Fibroblast of peridontal ligament (primary cell): ENCODE measurements around the gene TMEM131L.
A peak's percentile ranks its signal among the peaks of the same experiment; 100 is the strongest.

ENCODE experiments used
- DNase-seq: peaks from one replicate; pipeline ENCODE4 v3.0.0-alpha.2; 2010; ENCODE audit errors: extremely low read depth

TMEM131L gene

DNA sequence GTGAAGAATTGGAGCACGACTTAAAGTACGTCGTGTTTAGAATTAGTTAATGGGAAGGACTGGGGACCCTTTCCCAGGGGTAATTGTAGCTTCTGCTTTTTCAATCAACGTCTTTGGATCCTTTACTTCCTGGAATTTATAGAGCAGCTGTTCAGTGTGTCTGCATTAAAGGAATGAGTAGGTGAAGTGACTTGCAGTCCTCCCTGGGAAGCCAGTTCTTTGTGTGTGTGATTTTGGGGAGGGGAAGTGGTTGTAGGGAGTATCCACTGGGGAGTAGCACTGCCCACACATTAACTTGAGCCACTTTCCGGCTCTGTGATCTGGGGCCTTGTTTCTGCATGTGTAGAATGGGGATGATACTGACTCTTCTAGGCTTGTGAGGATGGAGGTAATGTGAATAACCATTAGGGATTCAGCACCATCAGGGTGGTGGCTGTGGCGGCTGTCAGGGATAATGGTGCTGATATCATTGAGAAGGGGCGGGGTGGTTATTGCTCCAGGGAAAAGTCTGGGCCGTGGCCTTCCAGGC, 54.7 kb downstream of the TMEM131L start:
- DNase-seq: no peak

DNA sequence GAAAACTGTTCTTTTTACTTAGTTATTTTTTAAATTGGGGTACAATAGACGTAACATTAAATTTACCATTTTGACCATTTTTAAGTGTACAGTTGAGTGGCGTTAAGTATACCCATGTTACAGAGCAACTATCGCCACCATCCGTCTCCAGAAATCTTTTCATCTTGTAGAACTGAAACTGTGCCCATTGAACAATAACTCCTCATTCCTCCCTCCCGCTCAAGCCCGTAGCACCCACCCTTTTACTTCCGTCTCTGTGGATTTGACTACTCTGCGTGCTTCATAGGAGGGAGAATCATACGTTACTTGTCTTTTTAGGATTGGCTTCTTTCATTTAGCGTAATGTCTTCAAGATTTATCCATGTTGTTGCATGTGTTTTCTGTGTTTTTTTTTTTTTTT, 55.3 kb downstream of the TMEM131L start:
- no peak for DNase-seq

DNA sequence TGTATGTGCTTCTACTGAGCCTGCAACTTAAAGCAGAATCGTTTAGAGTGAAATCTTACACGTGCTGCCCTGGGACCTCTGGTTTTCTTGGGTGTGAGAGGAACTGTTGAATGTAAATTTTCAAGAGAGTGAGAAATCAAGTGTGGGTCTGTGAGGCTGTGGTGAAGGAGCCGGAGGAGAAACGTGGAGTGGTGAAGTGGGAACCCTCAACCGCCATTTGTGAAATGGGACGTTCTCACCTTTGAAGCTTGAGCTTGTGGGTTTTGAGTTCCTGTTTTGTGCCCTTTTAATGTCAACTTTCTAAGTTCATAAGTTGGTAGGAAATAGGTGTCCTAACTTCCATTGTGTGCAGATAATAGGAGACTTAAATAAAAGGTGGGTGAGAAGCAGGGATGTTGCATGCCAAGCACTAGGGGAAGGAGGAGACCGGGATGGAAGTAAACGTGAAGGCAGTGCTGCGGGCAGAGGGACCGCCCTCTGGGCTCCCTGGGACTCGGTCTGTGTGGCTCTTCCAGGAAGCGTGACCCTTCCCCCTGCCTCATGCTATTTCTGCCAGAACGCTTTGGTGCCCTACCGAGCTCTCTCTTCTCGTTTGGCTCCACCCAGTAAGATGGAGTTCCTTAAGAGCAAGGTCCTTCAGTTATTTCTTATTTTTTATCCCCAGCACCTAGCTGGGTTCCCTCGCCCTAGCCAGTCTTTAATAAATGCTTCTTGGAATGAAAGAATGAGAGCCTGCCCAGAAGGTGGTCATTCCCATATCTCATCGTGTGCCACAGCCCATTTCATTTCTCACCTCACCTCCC, 56.0 kb downstream of the TMEM131L start:
- no peak for DNase-seq

DNA sequence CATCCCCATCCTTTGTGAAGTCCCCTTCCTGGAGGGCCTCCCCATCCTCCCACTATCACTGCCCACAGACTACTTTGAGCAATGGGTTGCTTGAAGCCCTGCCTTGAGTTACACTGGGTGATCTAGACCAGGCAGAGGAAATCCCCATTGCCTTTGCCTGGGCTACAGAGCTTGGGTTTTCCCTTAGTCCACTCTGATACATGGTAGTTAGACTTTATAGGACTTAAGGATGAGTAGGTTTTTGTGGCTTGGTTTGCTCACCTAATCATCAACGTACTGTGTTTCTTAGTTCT, 56.6 kb downstream of the TMEM131L start:
- DNase-seq: no peak

DNA sequence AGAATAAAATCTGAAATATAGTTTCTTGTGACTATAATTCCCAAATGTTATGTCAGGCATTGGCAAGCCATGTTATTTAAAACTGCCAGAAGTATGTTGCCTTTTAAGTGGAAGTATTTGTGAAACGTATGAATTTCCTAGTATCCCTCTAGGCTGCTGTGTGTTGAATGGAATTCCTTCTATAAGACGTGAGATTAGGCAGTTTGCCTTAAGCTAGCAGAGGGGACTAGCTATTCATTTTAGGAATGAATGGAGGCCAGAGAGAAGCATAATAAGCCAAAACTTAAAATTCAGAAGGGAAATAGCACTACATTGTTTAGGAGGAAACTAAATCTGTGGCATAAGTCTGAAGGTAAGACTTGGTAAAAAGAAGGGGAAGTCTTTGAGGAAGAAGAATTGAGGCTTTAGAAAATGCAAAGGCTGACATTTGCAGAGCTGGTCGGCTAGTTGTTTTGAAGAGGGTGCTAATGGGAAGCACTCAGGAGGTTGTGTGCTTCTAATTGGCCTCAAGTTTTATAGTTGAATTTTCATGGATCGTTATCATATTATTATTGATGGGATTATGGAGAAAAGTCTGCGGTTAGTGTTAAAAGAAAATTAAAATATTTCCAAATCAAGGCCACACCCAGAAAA, 57.1 kb downstream of the TMEM131L start:
- DNase-seq: no peak

DNA sequence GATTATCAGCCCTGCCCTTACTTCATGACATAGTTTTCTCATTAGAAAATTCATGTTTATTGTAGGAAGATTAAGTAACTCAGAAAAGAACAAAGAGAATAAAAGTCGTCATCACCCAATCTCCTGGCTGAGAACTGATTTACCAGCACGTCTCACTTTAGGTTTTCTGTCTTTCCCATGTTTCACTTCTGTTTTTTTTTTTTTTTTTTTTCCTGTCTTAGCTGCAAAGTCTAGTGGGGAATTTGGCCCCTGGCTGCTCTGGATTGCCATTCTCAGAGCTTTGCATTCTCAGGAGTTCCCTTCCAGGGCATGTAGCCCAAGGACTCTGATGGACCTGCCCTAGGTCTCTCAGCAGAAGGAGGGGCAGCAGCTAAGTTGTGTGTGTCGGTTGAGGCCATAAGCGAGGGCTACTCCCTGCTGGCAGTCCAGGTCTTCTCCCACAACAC, 57.8 kb downstream of the TMEM131L start:
- no peak for DNase-seq

DNA sequence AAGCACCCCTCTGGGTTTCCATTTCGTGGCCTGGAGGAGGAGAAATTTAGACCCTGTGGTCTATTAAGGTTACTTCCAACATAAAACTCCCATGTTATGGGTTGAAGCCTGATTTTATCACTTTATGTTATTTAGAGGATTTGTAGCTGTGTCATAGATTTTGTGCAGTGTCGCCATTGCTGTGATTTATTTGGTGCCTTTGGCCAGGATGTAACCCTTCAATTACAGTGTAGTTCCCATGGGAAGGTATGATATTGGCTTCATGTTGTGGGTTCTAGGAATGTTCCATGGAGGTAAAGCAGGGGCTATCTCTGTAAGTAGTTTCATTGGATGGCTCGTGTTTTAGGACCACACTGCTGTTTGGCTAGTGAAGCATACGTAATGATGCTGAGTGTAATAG, 58.5 kb downstream of the TMEM131L start:
- no peak for DNase-seq

DNA sequence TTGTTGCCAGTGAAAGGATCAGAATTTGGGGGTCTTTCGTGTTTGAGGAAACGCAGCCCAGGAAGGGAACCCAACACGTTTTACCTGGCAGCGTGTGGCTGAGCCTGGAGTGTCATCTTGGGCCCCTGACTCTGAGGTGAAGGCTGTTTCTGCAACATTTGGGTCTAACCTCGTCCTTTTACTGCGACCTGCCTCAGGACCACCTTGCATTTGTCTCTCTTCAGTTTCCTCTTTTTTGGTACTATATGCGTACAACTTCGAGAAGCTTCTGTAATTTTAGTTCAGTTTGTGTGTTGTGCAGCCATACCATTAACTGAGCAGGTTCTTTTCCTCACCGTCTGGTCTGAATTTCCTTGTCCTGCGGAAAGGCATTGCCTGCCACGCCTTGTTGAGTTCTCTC, 61.5 kb downstream of the TMEM131L start:
- no peak for DNase-seq

DNA sequence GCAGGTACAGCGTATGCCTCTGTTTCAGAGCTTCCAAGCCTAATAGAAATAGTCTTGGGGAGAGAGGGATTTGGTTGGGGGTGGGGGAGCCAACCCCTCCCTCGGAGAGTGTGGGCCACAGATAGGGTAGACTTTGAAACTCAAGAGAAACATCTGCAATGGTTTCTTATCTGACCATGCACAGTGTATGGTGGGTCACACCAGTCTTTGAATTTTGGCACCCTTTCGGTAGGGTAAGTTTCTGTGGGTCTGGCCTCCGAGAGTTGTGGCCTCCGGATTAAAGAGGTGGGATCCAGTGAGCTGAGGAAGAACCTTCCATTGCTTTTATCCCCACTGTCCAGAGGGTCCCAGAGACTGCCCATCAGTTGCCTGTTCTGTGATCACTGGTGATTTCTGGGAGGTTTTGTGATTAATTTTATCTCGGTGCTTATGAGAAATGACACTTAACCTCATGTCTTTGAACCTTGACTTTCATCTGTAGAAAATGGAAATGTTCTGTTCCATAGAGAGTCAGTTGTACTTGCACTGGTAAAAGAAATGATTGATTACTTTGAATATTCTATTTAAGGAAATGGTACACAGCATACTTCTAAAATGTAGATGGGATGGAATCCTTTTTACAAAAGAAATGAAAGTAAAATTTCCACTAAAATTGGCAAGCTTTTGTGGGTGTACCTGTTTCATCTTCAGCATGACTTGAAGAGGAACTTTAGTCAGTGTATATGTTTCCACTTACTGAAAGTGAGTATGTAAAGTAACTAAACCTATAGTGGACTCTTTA, 62.7 kb downstream of the TMEM131L start:
- DNase-seq: no peak

DNA sequence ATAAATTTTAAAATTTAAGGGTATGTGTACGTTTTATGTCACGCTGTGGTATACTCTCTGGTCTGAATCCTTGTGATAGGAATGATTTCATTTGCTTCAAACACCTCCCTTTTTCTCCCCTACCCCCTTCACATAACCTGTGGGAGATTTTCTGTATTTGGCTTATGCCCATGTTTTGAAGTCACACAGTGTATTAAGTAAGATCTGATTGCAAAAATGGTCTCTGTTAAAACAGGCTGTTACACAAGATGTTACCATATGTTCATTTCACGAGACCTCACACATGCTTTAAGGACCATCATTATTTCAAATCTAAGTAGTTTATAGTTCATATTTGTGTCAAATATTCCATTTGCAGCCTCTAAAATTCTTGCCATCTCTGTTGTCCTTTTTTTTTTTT, 63.5 kb downstream of the TMEM131L start:
- peak; percentile 56 for DNase-seq

DNA sequence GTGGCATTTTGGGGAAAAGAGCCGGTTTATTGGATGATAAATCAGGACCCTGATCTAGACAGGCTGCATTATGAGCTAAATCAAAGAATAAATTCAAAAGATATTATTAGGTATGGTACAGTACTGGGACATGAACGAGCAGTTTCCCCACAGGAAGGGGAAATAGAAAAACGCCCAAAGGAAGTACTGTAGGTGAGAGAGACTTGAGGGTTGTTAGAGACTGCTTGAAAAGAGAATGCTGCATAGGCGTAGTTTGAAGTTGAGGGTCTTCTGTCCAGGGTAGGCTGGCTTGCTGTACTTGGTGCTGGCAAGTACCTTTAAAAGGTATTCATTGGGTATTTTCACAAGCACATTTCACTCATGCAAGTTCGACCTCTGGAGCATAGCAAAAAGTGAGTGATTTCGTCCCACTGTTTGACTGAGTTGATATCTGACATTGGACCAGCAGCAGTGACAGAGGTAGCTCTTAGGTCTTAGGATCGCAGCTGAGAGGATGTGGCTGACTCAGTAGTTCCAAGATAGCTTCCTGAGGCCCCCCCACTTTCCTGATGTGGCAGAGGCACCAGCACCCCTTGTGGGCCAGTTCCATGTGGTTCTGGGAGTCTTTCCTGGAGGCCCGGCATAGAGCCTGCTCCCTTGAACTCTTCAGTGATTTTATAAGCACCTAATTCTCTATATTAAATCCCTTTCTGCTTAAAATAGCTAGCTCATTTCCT, 64.3 kb downstream of the TMEM131L start:
- no peak for DNase-seq

DNA sequence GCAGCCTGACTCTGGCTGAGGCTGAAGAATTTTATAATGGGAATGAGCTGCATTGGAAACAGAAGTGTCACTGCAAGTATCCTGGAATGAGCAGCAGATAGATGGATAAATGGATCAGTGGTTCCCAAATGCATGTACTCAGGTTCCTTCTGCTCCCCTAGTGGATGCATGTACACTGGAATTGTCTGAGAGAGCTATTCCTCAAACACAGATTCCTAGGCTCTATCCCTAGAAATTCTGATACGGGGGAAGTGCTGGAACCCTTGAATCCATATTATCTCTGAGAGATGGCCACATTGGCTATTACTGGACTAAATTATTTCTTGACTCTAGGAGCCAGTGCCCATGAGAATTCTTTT, 64.8 kb downstream of the TMEM131L start:
- DNase-seq: no peak

DNA sequence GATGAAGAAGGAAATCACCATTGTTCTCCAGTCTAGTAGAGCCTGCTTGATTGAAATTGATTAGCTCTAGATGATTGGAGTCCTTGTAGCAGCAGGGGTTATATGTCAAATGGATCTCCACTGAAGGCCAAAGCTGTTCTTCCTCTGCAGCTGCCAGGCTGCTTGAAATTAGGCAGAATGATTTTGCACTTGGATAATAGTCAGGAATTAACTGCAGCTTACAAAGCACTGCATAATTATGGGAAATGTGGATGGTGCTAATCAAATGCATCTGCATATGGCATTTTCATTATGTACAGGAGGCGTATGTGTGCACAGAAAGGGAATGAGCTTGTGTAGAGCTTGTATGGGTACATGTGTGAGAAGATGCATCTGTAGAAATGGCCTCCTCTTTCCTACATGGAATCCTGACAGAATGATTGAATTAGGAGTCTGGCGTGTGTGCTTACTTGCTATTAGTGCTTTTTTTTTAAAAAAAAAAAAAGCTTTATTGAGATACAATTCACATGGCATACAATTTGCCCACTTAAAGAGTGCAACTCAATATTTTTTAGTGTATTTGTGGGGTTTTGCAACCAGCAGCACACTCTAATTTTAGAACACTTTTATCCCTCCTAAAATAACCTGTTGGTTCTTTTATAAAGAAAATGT, 65.9 kb downstream of the TMEM131L start:
- DNase-seq: no peak

DNA sequence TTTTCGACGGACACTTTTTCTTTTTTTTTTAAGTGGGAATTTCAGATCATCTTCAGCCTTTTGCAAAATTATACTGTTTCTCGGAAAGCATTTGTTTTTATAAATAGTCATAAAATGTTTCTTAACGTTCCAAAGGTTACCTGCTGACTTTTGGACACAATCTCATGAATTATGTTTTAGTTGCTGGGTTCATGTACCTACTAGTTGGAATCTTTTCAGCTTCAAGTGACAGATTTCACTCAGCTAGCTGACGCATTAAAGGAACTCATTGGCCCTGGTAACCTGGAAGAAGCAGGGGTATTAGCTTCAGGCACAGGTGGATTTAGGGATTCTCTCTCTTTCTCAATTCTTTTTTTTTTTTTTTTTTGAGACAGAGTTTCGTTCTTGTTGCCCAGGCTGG, 66.5 kb downstream of the TMEM131L start:
- no peak for DNase-seq

DNA sequence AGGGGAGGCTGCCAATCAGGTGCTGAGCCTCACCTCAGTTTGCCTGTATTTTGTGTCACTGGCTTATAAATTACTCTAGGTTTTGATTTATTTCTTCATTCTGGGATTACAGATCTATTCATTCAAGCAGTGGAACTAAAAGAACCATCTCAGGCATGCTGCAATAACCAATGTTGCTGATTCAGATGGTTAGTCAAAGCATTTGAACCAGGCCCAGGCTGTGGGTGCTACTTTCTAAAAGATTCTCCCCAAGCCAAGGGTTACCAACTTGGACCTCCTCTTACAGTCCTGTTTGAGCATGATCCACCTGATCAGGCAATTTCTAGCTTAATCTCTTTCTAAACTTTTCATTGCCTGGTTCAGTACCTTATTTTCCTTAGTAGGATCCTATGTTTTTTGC, 67.2 kb downstream of the TMEM131L start:
- DNase-seq: peak; percentile 52

DNA sequence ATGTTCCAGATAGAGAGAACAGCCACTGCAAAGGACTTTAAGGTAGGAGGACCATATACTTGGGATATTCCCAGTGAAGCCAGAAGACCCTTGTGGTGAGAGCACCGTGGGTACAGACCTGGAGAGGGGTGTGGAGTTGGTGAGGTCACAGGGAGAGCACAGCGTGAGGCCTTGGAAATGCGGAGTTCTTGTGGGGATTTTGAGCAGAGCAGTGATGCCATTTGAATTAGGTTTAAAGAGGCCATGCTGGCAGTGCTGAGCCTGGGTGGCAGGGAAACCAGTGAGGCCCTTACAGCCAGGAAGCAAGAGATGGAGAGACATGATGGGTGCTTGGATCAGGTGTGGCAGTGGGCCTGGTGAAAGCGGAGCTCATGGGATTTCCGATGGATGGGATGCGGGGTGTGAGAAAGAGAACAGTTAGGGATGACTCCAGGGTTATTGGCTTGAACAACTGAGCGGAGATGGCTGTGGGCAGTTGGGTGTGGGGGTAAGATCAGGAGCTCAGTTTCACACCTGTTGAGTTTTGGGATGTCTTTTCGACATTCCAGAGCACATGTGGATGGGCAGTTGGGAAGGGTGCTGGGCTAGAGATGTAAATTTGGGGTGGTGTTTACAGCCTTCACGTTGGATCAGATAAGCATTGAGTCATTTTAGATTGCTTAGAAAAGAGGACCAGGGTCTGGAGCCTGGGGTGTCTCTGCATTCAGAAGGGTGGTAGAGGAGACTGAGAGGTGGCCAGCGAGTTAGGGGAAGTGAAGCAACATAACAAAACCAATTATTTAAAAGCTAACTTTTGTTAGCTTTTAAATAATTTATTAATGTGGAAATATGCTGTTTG, 68.9 kb downstream of the TMEM131L start:
- no peak for DNase-seq

DNA sequence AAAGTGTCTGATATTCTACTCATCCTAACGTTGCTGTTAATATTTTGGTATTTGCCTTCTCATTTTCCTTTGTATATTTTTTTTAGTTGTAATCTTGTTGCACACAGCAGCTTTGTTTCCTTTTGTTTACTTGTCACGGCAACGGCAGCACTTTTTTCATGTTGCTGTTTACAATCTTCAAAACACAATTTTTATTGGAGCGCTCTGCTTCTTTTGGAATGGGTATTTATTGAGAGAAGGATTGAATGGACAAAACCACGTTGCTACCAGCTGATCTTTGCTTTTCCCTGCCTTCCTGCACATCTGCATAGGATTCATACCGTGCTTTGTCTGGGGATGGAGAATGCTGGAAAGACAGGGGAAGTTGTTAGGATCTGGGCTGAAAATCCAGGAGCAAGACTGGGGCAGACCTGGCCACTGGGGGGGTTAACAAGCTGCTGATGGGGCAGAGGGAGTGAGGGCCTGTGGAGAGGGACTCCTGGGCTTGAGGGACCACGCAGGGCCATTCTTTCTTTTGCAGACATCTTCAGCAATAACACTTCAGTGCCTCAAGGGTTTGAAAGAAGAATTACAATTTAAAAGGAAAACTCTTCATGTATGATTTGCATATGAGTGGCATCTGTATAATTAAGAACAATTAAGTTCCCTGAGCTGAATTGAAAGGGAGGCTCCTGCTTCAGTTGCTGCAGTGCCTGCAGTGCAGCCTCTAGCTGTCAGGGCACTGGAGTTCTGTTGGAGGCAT, 69.8 kb downstream of the TMEM131L start:
- DNase-seq: no peak

DNA sequence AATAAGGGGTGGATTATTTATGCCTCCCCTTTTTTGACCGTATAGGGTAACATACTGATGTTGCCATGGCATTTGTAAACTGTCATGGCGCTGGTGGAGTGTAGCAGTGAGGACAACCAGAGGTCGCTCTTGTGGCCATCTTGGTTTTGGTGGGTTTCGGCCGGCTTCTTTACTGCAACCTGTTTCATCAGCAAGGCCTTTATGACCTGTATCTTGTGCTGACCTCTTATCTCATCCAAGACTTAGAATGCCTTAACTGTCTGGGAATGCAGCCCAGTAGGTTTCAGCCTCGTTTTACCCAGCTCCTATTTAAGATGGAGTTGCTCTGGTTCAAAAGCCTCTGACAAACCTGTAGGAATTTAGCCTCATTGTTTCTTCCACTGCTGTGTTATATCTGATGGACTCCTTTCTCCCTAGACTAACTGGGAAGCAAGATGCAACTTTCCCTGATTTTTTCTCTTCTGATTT, 71.4 kb downstream of the TMEM131L start:
- no peak for DNase-seq

DNA sequence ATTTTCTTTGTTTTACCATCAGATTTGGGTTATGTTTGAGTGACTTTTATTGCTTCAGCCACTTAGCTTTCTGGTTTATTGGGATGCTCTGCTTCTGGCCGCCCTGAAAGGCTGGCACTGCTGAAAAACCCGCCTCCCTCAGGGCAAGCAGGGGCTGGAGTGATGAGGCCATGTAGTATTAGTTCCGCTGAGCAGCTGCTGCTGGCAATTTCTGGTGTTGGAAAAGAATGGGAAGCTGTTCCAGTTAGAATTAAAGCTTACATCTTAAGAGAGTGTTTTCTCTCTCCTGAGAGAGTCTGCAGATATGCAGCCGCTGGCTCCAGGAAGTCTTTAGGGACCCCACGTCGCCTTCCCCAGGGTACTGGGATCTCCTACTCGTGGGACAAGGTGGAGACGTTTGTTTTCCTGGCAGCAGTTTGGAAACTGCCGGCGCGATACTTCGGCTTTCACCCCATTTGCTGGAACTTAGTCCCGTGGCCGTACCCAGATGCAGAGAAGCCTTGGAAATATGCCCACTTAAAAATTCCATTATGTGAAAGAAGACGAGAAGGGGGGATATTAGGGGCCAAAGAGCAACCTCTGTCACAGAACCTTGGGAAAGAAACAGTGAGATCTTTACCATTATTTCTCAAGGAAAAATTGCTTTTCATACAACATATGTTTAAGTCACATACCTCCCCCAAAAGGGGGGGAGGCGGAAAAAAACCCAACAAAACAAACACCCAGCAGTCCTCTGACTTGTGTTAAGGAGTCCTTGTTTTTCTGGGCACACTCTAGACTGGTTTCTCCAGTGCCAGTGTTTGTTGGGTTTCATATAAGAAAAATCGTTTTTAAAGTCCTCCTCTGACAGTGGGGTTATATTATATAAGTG, 72.6 kb downstream of the TMEM131L start:
- DNase-seq: peak; percentile 49
